ELR (cell line): ENCODE results near the gene SORBS2.

Experiments
- DNase-seq: peaks from one replicate; pipeline ENCODE4 v3.0.0-alpha.2; 2015; ENCODE audit warnings: low read depth

SORBS2 gene

DNA sequence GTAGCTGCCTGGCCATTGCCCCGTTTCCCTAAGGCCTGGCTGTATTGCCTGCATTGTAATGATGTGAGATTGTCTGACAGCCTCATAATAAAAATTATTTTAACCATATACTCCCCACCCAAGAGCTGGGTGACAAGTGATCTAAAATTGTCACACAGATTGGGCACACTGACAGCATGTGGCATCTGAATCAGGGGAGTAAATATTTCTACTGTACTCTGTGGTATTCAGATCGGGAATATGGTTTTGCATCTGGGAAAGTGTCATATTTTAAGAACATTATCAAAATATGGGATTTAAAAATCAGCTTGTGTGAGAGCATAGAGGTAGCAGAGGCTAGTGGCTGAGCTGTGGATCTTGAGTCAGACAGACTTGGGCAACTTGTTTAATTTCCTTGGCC lies 140.9 kb downstream of the SORBS2 start:
- no peak for DNase-seq

DNA sequence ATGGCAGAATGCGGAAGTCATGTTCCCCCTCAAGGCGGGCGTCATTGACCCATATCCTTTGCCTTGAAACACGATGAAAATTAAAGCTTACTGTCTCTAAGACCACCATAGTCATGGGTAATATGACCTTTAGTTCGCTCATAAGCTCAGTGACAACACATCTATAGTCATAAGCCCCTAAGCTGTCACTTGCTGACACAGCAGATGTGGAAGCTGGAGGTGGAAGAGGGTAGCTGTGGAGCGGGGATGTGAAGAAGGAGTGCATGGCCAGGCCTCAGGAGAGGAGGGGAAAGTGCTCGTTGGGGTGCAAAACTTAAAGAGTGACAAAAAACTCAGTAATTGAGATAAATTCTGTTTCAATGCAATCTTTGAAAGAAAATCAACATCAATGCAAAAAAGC lies 142.7 kb downstream of the SORBS2 start:
- DNase-seq: no peak

DNA sequence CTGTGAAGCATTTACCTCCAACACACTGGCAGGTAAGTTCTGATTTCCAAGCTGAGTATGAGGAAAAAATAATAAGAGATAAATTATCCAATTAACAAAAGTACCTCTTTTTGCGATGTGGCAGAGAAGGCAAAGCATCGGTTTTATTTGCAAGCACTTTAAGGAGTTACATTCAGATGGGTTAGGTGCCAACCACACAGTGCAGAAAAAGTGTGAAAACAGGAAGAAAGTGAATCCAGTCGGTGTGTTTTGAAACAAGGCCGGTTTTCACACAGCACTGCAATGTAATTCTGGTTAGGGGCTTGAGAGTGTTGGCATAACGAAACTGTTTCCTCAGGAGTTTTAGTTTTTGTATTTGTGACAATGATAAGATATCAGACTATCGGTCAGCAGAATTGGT lies 145.8 kb downstream of the SORBS2 start:
- no peak for DNase-seq

DNA sequence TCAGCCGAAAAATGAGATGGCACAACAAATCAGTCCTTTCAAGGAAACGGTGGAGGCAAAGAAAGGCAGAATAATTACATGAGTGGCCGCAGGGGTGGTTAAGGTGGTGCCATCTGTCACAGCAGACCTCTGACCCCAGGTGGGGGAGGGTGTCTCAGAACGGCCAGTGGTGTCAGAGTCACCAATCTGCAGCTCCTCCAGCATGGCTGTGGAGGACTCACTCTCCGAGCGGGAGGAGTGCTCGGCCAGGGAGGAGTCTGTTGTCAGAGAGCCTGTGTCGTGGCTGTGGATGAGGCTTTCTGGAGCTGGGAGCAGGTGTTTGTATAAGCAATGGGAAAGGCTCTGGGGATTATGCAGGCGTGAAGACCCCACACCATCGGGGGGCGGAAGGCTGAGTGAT lies 146.3 kb downstream of the SORBS2 start:
- DNase-seq: no peak

DNA sequence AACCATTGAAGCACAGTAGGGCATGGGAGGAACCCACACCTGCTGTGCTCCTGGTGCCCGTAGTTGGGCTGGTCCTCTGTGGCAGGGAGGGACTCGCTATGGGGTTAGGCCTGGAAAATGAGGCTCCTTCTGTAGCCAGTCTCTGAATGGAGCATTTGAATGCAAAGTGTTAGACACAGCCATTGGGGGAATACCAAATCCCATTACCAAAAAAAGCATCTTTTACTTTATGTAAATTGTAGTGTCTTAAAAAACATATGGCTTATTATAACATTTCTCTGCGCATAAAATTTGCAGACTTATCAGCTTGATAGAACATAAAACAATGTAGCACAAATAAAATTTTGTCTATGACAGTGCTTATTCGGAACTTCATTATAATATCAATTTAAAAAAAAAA lies 147.5 kb downstream of the SORBS2 start:
- DNase-seq: no peak

DNA sequence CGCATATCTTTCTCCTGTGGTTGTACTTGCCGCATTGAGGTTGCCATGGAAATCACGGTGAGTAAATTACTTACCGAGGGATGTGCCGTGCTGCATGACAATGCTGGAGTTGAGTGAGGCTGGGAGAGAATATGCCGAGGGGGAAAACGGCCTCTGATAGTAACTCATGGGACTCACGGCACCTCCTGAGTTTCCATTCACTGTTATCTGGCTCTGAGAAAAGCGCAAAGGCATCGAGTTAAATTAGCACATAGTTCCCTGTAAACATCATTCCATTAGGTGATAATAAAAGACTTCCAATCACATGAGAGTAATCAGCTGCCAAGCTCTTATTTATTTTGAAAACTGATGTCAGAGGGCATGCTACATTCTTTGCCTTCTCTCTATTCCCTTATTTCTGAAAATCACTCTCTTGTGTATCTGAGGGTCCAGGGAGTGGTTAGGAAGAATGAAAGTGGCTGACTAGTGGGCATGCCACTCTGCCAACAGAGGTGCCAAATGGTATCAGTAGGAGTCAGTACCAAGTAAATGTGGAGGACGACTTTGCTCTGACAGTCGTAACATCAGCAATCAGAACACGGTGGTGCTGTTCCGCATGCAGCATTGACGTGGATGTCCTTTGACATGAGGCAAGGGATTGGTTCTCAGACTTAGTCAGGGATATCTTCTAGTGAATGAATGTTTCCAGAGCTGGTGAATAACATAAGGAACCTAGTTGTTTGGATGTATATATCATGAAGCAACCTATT lies 149.8 kb downstream of the SORBS2 start:
- no peak for DNase-seq

DNA sequence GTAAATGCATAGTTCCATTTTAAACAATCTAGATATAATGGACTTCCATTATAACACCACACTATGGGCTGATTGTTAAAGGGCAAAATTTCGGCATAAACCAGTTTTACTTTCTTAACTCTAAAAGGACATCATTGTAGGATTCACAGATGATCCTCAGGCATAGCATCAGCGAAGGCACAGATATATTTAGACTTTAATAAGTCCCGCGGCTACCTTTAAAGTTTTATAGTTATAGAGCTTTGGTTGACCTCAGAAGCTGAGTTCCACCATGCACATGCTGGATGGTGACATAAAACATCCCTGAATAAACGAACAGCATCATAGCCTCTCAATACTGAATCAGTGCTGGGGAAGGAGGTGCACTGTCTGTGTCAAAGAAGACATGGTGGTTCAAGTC lies 151.7 kb downstream of the SORBS2 start:
- no peak for DNase-seq

DNA sequence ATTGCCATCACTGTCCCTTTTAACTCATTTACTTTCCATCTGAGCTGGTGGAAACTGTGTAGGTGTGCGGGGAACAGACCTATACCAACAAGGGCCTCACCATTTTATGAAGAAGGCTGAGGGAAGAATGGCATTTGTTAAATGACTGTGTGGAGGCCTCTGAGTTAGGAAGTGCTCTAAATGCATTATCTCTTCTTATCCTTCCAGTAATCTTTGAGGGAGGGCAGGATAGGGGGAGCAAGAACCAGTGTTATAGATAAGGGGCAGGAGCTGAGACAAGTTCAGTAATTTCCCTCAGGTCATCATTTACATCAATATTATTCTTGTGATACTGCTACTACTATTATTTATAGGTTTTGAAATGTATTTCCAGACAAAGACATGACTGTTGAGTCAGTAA lies 154.3 kb downstream of the SORBS2 start:
- no peak for DNase-seq

DNA sequence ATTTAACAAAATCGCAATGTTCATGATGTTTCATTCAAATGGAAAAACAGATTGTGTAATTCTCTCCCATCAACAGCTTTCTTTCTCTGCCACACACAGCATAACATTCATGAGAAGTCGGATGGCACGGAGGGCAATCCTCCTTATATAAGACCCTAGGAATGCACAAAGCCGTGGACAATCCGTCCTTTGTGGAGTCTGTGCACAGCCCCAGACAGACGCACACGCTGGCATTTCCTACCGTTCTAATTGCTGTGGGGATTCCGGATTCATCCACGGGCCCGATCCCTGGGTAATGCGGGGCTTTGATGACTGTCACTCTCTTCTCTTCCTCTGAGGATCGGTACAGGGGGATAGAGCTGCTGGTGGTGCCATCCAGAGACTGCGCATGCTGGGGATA lies 154.8 kb downstream of the SORBS2 start:
- DNase-seq: no peak

DNA sequence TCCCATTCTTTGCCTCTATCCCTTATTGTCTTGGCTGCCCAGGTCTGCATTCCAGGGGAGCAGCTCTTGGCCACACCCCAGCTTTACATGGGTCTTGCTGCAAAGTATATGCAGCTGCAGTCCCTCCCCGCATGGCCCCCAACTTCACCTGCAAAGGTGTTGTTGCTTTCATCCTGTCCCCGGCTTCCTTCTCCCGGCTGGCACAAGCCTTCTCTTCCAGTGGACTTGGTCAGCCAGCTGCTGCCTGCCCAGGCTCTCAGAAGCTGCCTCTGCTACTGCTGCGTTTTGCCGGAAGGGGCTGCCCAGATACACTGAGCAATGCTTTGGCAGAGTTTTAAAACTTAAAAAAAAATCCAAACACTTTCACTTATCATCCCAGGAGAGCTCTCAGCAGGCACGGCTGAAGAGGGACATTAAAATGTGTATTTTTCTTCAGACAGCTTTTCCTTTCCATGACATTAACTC lies 155.5 kb downstream of the SORBS2 start:
- peak; percentile 19 for DNase-seq

DNA sequence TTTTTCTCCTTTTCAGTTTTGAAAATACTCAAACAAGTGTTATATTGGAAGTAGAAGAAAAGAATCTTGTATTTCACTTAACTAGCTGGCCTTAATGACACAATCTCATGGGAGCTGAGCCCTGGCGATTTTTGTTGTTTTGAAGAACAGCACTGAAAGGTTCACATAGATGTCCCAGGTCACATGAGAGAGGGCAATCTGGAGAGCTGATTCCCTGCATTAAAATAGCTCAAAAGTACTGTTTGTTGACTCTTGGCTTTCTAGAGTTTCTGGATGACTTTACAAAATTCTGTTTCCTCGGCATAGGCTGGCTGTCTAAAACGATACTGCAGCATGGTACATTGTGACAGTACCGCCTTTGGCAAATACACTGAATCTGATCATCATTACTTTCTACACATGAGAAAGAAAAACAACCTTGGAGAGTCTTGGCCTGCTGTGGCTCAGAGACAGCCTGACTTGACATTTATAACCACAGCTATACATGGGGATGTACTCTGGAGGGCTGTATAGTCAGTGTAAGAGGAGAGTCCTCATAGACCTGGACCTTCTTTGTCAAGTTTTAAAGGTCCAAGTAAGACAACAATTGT lies 156.9 kb downstream of the SORBS2 start:
- DNase-seq: no peak

DNA sequence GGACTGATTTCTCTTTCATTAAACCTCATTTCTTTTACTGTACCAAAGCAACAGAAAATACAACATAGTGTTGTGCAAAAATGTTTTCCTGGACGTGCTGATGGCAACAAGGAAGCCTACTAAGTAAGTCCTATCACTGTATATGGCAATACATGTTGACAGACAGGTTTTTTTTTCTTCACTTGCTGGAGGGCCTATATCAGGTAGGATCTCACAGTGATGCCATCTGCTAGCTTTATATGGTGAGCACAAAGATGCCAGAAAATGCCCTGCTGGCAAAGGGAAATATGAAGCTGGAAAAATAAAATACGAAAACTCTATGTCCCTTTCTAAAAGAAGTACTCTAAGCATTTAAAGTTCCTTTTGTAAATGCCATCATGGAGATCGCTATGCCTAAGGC lies 157.7 kb downstream of the SORBS2 start:
- no peak for DNase-seq

DNA sequence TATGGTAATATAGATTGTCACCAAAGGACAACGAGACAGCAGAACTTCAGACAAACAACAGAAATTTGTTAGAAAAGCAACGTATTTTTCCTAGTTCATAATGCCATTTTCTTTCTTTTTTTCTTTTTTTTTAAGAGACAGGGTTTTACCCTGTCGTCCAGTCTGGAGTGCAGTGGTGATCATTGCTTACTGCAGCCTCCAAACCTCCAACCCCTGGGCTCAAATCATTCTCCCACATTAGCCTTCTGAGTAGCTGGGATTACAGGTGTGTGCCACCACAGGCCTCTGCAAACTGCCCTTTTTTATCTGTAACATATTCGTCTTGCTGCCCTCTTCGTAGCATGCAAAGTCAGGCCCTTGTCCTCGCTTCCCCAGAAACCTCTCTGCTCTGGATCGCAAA lies 160.1 kb downstream of the SORBS2 start:
- no peak for DNase-seq

DNA sequence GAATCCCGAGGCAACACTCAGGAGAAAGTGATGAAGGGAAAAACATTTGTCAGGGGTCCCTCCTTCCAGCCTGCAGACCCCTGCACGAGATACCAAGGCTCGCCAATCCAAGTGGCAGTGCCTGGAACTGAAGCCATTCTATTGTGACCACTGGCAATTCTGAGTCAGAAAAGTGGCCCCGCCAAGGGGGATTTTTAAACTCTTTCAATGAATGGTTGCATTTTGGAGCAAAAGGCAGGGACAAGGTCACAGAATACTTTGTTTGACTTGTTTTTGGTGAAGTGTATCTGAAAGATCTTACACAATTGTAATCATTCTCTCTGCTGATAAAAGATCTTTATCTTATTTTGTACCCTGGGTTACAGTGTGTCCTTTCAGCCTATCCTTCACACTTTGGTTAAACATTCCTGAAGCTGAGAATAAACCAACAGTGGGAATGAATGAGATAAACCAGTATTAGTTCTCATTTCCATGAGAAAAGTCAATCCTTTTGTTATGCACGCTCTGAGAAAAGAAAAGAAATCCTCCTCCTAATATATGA lies 160.8 kb downstream of the SORBS2 start:
- no peak for DNase-seq

DNA sequence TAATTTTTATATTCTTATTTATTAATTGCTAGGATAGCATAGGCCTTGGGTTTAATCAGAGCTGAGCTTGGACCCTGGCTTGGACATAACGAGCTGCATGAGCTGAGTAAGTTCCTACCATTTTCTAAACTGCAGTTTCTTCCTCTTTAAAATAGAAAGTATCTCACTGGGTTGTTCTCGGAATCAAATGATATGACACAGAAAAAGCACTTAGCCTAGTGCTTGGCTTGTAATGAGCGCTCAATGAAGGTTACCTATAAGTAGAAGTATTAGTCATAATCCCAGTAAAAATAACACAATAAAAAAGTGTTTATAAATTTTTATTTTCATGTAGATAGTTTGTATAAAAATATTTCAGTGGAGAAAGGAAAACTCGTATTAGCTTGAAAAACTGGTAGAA lies 163.4 kb downstream of the SORBS2 start:
- no peak for DNase-seq

DNA sequence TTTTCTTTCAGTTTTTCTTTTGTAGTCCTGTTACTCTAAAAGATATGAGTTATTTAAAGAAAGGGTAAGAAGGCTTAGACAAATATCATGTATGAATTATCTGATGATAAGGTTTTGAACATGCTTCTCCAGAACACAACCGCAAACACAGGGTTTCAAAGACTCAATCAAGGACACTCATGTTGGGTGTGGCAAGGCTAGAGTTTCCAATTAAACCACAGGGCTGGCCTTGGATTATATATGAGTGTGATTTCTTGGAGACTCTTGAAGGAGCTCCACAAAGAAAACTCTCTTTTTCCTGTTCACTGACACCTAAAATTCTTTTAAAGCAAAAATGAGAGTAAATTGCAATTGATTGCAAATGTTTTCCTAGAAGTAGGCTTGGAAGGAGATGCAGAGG lies 166.6 kb downstream of the SORBS2 start:
- no peak for DNase-seq

DNA sequence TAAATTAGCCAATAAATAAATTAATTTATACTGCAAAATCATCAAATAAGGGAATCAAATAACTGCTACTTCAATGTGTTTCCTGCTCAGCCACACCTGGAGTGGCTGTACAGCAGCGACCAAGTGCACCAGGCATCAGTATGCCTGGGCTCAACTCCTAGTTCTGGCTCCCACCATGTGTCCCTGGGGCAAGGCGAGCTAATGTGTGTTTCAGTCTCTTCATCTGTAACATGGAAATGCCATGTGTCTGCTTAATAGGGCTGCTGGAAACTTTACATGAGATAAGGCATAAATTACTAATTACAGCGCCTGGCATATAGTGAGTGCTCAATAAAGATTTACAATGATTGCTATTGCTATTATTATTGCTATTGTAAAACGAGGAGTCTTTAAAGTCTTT lies 167.6 kb downstream of the SORBS2 start:
- DNase-seq: no peak

DNA sequence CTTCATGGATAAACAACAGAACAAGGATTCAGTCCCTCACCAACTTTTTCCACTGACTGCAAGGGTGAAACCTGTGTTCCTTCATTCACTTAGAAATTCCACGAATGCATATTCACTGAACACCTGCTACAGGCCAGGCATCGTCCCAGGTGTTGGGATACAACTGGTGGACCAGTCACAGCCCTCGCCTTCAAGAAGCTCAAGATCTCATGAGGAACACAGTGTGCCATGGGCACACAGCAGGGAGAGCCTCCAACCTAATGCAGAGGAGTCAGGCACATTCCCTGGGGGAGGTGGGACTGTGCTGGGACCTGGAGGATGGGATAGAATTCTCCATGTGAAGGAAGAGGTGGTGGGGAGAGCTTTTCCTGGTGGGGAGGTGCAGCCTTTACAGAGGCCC lies 169.1 kb downstream of the SORBS2 start:
- no peak for DNase-seq

DNA sequence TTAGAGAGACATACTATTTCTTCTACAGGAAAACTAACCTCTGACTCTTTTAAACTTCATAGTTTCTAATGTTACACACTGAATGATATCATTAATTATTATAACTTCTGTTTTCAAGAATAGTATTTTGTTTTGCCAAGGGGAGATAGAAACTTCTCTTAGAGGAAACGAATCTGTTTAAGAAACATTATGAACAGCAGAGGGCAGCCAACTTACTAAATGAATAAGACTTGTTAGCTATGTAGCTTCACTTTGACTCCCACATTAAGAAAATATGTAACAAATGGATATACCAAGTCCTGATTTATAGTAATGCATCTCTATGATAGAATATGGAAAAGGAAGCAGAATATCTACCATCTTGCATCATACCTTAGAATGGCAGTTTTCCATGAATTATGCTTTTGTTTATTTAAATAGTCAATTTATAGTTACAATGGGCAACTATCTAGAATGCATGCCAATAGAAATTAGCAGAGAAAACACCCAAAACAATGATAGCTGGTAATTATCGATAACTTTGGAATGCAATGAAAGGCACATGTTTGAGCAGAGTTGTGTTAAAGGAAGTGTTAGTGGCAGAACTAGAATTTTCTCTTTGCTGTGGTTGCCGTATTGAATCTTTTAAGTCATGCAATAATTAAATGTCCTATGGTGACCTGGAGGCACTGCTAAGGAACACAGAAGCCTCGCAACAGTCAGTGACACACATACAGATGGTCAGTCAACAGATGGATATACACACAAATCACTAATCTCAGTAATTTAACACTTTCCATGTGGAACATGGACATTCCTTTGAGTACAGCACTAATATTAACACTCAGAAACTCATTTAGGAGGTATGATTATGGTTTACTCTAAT lies 171.0 kb downstream of the SORBS2 start:
- peak; percentile 77 for DNase-seq

DNA sequence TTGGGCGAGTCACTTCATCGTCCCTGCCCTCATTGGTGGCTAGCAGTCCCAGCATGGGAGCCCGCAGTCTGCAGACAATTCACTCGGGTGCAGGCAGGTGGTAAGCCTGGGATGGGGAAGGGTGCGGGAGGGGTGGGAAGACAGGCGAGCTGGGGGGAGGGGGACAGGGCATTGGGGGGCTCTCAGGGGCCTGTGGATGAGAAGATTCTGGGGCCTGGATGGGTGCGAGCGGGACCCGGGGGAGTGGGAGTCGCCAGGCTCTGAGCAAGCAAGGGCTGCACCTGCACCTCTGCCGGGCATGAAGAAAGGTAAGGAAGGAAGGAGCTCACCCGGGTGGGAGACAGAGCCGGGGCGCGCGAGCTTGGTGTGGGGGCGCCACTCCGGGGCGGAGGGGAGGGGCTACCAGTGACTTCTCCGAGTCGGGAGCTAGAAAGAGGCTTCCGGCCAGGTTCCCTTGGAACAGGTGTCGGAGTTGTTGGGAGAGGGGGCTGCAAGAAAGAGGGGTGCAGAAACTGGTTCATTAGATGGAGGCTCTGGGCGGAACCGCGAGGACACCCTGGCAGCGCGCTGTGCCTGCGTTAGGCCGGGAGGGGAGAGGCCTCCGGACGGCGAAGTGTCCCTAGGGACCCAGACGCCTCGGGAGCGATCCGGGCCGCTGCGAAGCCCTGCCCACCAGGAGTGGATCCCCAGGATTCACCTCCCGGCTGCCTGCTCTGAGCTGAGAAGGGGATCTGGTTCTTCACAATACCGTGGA lies 173.3 kb downstream of the SORBS2 start:
- DNase-seq: no peak

DNA sequence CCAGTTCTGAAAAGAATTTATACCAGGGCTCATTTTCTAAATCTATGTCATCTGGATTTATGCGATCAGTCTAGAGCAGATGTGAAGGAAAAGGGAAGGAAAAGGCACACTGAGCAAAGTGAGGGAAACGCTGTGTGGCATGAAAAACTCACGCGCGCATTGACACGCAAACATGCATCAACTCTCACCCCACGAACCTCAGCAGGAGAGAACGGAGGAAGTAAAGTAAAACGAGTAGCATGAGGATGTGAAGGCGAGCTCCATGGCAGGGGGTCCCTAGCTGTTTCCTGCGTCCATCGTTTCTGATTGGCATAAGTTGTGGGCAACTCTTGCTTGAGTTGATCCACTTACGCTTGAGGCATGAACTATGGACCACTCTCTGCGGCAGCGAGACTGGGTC lies 173.9 kb downstream of the SORBS2 start:
- no peak for DNase-seq
